GM18951 (cell line): ENCODE data around the gene FXYD6.
"Not testable (repeated sequence)": the region's sequence is repeated elsewhere in the genome, so short reads cannot be mapped to it uniquely, and the experiment has no call there.

Experiments
- POLR2A ChIP-seq: IDR thresholded peaks from 4 replicates; pipeline ENCODE4 v1.6.1; 2011; ENCODE audit warnings: mild to moderate bottlenecking; ENCODE audit not compliant: insufficient read length, insufficient read depth; ENCODE audit errors: extremely low read depth
- in situ Hi-C: fragments of 300-500 bp; cut with MboI; formaldehyde crosslinking; loops from one replicate; pipeline ENCODE4 v1.12.0; 2022; ENCODE audit warnings: low sequenced_read_pairs, mixed read lengths, inconsistent platforms; ENCODE audit not compliant: unreplicated experiment

Gene FXYD6

DNA sequence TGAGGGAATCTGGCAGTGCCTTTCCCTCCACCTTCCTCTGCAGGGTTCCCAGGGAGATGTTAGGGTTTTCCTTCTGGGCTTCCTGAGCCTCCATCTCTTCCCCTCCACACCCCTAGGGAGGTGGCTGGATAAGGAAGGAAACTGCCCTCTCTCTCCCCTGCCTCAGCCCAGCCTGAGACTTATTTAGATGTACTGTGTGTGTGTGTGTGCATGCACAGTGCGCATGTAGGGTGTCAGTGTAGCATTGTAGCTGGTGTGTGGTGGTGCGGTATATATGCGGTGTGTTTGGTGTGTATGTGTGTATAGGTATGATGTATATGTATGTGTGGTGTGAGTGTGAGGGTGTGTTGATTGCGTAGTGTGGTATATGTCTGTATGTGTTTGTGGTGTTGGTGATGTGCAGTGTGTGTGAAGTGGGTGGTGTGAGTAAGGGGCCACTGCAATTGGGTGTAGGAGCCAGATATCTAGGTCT is 1.5 kb downstream of the FXYD6 start:
- TF ChIP-seq POLR2A: no peak
- in situ Hi-C loops: no loop called here

DNA sequence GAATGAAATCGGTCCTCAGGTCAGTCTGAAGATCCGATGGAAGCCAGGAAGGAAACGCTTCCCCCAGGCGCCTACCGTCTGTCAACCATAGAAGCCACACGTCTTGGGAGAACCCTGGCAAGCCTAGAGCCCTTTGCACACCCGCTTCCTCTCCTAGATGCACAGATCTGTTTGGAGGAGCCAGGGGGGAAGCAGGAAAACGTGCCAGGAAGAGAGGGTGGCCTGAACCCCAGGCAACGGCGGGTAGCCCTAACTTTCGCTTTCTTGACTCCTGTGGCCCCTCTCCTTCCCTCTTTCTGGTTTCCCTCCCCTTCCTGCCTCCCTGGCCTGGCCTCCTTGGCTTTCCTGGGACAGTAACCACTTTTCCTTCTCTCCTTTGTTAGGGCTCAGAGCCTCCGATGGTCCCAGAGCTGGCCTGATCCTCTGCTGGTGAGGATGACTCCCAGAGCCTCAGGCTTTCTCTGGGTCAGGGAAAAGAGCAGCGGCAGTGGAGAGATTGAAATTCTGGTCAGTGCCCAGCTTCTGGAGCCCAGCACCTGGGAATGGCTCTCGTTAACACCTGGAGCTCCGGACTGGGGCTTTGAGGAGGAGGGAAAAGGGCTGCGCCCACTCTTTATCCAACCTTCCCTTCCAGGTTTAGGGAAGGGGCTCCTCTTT is 2.1 kb downstream of the FXYD6 start:
- no peak for TF ChIP-seq POLR2A

DNA sequence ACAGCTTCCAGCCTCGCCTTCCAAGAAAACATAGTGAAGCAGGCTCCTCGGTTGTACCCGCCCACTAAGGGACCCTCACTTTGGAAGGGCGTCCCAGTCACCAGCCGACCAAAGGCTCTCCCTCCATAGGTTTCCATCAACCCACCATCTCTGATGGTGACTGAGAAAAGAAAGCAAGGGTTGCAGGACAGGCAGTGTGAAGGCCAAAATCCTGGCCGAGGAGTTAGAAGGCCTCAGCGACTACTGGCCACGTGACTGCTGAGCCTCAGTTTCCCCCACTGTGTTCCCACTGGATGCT is 2.7 kb downstream of the FXYD6 start:
- TF ChIP-seq POLR2A: no peak
- in situ Hi-C loops: no loop called here

More for the DNA sequence above, 2.1 kb downstream of the FXYD6 start:
- in situ Hi-C loops: no loop called here

DNA sequence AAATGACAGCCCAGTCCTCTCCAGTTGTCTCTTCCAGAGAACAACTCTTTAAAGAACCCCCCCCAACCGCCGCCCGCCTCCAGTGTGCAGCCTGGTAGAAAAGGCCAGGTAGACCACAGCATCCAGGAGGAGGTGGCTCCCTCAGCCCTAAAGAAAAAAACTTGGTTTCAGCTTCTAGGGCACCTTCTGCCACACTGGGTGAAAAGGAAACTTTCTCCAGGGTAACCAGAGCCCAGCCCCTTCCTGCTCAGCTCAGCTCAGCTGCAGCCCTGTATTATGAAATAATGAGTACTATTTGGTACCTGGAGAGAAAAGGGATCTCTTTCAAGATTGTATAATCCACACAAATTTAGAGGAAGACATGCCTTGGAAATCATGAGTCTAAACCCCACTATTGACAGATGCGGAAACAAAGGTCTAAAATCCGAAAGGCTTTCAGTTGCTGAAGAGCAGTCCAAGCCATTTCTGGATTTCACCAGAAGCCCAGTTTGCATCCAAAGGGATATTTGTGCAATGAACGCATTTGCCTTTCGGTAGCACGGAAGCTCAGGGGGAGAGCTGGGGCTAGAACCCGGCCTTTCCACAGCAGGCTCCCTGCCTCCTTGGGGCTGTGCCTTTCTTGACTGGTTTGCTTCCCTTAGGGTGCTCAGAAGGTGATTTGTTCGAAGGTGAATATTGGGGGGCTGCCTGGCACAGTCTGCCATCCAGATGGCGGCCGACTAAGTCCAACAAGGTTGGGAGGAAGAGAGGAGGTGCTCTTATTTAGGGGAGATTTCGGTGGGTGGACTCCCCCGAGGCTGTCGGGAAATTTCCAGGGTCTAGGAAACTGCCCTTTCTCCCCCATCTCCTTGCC is 3.3 kb downstream of the FXYD6 start:
- in situ Hi-C loops: no loop called here
- no peak for TF ChIP-seq POLR2A

DNA sequence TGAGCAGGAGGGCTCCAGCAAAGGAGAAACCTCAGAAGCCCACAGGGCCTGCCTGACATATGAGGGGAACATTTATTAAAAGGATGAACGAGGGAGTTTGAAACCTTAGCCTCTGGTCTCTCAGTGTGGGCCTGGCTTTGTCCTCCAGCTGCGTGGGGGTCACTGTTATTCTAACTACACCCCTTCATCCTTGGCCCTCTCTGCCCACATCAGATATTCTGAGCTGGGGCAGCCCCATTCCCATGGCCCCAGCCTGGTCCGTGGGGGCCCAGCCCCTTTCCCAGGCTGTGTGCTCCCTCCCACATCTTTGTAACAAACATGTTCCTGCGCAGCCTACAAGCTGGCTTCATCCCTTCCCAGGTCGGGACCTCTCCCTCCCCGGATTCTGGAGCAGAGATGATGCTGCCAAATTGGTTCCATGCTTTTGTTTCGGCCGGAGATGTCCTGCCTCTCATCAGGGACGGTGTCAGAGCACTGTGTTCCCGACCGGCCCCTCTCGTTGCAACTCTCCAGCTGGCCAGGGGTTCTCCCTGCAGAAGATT is 4.0 kb downstream of the FXYD6 start:
- in situ Hi-C loops: no loop called here
- no peak for TF ChIP-seq POLR2A

DNA sequence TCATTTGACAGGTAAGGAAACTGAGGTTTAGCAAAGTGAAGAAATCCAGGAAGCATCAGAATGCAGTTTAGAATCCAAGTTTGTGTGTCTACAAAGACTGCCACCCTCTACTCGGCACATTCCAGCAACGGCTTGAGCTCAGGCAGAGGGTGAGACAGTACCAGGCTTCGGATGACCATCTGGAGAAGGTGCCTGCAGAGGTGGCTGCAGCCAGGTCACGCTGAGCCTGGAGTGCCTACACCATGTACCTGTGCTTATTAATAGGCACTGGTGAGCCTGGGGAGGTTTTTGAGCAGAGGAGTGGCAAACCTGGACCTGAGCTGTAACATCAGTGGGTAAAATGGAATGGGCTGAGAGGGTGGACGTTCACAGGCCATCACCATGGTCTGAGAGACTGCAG is 4.7 kb downstream of the FXYD6 start:
- in situ Hi-C loops: no loop called here
- TF ChIP-seq POLR2A: no peak

DNA sequence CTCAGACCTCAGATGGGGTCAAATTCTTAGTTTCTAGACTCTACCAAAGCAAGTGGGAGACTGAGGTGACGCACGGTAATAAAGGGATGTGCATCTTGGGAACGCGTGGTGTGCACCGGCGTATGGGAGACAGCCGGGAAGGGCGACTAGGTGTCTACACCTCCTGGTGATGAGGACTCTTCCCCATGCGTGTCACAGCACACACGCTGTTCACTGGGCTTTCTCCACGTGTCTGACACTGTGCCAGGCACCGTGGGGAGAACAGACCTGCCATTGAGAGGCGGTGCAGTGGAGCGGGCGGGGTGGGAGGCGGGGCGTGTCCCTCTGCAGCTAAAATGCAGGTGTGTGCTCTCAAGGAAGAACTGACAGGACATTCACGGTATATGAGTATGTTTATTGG is 5.3 kb downstream of the FXYD6 start:
- in situ Hi-C loops: no loop called here
- TF ChIP-seq POLR2A: no peak

DNA sequence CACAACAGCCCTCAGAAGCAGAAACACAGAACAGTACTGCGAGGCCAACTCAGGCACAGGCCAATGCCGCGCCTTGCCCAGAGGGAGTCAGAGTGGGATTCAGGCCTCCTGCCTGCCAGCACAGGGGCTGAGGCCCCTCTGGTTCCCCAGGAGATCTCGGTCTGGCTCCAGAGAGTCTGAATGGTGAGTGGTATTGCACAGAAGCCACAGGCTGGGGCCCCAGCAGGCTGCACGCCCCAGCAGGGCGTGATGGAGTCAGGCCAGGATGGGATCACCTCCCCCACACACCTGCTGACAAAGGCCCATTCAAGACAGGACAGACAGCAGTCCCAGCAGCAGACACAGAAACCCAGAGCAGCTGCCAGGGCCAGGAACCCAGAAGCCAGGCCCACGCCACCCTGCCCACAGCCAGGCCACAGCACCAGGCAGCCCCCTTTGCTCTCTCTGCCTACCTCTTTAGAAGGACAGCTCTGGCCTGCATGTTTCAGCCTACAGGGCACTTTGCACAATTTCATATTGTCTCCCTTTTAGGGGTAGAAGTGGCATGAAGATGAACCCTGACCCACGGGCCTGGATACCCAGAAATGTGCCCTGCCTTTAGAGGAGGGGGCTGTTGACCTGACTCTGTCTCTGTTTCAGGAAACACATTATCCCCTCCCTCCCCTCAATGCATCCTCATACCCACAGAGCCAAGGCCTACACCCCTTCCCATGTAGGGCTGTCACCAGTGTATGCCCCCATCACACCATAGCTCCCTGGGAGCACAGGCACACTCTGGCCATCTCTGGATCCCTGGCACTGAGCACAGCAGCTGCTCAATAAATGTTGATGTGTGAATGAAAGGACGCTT is 6.1 kb downstream of the FXYD6 start:
- in situ Hi-C loops: no loop called here
- no peak for TF ChIP-seq POLR2A

DNA sequence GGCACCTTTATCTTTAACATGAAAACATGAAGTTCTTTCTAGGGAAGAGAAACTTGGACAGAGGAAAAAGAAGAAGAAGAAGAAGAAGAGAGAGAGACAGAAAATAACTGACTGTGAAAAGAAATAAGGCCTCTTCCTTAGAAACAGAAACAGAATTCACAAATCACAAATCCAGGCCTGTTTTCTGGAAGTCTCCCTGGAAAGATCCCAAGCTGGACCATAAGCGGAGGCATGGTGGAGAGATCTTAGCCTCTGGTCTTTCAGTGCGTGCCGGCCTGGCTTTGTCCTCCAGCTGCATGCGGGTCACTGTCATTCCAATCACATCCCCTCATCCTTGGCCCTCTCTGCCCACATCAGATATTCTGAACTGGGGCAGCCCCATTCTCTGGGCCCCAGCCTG is 6.9 kb downstream of the FXYD6 start:
- no peak for TF ChIP-seq POLR2A
- in situ Hi-C loops: no loop called here

DNA sequence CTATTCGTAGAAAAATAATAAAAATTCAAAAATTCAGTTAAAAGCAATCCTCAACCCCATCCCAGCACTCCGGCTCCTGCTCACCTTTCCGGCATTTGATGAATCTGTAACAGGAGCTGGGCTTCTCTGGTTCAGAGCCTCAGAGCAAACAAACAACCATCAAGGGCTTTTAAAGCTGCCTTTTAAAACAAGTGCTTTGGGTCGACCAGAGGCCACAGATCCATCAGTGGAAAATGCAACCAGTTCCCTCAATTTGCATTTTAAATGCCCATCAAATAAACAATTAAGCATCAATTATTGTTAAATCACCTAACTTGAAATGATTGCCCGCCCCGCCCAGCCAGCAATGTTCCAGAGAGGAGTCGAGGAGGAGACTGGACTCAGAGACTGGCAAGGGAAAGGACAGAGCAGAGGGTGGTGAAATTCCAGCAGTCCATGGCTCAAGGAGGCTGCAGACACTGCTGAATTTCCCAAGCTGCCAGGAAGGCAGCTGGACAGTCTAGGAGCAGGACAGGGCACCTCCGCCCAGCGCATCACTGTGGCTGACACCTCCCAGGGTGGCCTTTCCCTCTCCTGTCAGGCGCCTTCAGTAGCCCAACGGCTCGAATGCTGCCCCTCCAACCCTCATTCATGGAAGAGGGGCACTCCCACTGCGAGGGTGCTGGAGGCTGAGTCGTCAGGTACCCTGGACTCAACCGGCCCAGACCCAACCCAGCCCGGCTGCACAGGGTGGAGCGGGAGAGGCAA is 7.5 kb downstream of the FXYD6 start:
- no peak for TF ChIP-seq POLR2A
- in situ Hi-C loops: no loop called here

DNA sequence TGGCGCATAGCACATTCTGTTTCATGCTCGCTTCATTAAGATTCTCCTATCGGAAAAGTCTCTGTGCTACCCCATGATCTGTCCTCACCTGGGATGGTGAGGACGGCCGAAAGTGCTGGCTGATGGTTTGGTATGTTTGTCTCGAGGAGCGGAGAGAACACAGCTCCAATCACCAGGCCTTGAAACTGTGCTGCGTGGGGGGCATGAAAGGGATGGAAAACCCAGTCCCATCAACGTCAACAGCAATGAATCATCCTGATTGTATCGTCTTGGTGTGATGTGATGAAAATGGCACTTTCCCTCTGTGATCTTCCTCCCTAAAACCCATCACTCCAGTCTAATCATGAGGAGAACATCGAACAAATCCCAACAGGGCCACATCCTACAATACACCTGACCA is 8.4 kb downstream of the FXYD6 start:
- in situ Hi-C loops: no loop called here
- no peak for TF ChIP-seq POLR2A

DNA sequence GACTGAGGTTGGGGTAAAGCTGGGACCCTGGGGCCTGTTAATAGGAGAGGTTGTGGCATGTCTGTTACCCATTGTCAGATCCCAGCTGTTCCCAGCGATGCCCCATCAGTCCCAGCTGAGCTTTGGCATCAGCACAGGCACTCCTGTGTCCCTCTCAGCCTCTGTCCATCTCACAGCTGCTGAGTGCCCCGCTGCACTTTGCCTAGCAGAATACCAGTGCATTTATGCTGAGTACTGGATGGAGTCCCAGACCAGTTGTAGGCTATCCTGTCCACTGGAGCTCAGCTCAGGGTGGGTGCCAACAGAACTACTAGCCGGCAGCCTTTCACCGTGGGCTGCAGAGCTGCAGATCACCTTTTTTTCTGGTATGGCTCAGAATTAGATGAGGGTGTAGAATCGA is 9.9 kb downstream of the FXYD6 start:
- TF ChIP-seq POLR2A: no peak
- in situ Hi-C loops: no loop called here

DNA sequence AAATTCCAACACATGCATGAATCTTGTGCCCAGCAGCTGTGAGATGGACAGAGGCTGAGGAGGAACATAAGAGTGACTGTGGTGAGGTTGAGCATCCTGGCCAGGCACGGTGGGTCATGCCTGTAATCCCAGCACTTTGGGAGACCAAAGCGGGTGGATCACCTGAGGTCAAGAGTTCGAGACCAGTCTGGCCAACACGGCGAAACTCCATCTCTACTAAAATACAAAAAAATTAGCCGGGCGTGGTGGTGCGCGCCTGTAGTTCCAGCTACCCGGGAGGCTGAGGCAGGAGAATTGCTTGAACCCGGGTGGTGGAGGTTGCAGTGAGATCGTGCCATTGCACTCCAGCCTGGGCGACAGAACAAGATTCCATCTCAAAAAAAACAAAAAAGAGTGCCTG is 10.9 kb downstream of the FXYD6 start:
- in situ Hi-C loops: not testable (repeated sequence)
